GM18505 (cell line): Measurements from ENCODE around the gene CTSA.

ENCODE experiments used
- ATAC-seq: cut with Tn5 transposase; IDR thresholded peaks from one replicate; pipeline ENCODE4 v1.9.1; 2021; ENCODE audit not compliant: unreplicated experiment
- POLR2A ChIP-seq: IDR thresholded peaks from 4 replicates; pipeline ENCODE4 v1.6.1; 2011; ENCODE audit warnings: borderline replicate concordance; ENCODE audit not compliant: insufficient read depth, insufficient read length; ENCODE audit errors: extremely low read depth

The CTSA gene

GRCh38 chr20:45938727-45939438, 47.7 kb downstream of the CTSA start:
- TF ChIP-seq POLR2A, result no peak
- ATAC-seq, result no peak

DNA sequence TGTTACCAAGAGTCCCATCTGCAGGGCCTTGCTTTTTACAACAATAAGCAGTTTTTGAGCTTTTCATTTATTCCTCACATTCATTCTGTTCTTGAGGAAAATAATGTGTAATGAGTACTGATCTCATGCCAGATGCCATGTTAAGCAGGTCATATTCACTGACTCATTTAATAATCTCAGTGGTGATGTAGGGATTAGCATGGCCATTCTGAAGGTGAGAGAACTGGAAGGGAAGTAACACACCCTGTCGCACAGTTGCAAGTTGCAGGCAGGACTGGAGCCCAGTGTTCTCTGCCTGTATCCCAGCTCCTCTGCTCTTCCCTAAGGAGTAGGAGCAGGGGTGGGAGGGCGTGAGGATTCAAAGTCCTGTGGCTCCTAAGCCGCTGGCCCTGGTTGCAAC, 48.9 kb downstream of the CTSA start:
- ATAC-seq, result no peak
- TF ChIP-seq POLR2A, result no peak

- no peak for ATAC-seq
- TF ChIP-seq POLR2A, result no peak
Measured at GRCh38 chr20:45940469-45940868, 49.3 kb downstream of the CTSA start.

DNA sequence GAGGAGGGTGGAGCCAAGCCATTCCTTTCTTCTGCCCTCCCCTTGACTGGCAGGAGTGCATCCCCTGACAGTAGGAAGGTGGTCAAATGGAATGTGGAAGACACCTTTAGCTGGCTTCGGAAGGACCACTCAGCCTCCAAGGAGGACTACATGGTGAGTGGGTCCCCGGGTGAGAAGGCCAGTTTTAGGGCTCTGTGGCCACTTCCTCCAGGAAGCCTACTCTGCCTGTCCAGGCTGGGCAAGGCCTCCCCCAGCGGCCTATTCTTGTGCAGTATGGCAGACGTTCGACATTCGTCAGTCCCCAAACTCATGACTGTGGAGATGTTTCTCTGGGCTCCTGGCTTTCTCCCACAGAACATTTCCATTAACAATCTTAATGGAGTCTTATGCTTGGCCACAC, 52.5 kb downstream of the CTSA start:
- ATAC-seq, result no peak
- TF ChIP-seq POLR2A, result peak; percentile 32

DNA sequence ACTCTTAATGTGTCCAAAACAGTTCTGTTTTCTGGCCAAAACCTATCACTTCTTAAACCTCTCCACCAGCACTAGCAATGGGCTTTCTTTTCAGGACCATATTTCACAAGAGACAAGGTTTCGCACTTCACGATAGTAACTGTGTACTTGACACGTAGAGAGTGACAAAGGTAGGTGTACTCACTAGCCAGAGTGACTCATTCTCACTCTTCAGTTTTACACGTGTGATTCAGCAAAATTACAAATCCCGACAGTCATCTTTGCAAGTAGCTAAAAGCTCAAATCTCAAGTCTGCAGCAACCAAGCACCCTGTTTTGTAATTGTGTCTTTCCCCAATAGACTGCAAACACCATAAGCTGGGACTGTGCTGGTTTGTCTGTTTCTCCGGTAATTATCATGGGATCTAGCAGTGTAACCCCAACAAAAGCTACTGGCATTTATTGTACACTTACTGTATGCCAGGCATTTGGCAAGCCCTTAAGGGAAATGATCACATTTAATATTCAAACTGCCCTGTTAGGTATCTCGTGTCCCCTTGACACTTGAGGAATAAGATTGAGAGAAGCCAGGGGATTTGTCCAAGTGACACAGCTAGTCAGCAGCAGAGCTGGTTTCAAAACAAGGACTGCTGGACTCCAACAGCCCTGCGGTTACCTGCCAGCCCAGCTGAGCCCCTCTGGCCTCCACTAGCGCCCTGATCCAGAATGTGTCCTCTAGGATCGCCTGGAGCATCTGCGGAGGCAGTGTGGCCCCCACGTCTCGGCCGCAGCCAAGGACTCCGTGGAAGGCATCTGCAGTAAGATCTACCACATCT, 53.2 kb downstream of the CTSA start:
- TF ChIP-seq POLR2A, result no peak
- ATAC-seq, result no peak

- no peak for TF ChIP-seq POLR2A
- ATAC-seq, result no peak
Measured at GRCh38 chr20:45944965-45945677, 54.0 kb downstream of the CTSA start.

- TF ChIP-seq POLR2A, result no peak
- no peak for ATAC-seq
Measured at GRCh38 chr20:45945678-45946148, 54.6 kb downstream of the CTSA start.

GRCh38 chr20:45946149-45946970, 55.2 kb downstream of the CTSA start:
- TF ChIP-seq POLR2A, result no peak
- ATAC-seq, result no peak

- no peak for TF ChIP-seq POLR2A
- no peak for ATAC-seq
Measured at GRCh38 chr20:45947110-45947866, 56.2 kb downstream of the CTSA start.

- TF ChIP-seq POLR2A, result no peak
Measured at GRCh38 chr20:45948261-45948733, 57.2 kb downstream of the CTSA start.

More at GRCh38 chr20:45948261-45948733, 57.2 kb downstream of the CTSA start:
- ATAC-seq, result no peak
